ENCODE data around the gene ADGRA1. TPM values are rescaled to one million over a fixed set of nuclear protein-coding genes. Genes with fewer than 3 reads are reported as not detected.

The ADGRA1 gene
- total RNA-seq, 6 donors from 2014 or later = 0.30 to 1.0 (median 0.39) TPM; not detected in 1

DNA sequence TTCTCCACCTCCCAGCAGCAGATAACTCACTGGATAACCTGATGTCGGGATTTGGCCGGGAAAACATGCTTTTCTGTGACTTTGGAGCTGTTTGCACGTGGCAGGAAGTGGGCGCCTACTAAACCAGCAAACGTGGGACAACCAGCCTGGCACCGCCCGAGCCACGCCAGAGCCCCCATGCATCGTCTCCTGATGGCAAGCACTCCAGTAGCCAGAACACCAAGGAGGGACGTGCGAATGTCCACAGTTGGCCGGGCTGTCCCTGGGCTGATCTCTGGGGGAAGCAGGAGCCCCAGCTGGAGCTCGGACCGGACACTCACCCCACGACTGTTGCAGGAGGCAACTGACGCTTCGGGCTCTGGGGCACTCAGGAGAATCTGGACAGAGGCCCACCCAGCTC, 7.1 kb downstream of the ADGRA1 start:
- no peaks in the 10 kb centered on the region for H3K9me3 ChIP-seq
- no peaks in the 10 kb centered on the region for H3K4me1 ChIP-seq
- TF ChIP-seq CTCF (IDR thresholded peaks at IDR 0.05) (no peak), POLR2AphosphoS5 (IDR thresholded peaks at IDR 0.05) (no peak), EP300 (IDR thresholded peaks at IDR 0.05) (no peak), POLR2A (IDR thresholded peaks at IDR 0.05) (no peak)
- WGBS, 2 donors = 82% methylated on average over 17 of the region's 17 CpGs; no CpG with 5 or more reads in 1 of the 2 donors
- H3K27me3 ChIP-seq = no peaks in the 10 kb centered on the region
- ATAC-seq (ENCODE audit: low FRiP score in 2 of 2) = no peak
- H3K4me3 ChIP-seq = no peak overlapping the region
- no peak overlapping the region for H3K27ac ChIP-seq
- DNase-seq = peak in 1 of 2 donors; percentile 67
- no peaks in the 10 kb centered on the region for H3K36me3 ChIP-seq

- WGBS, 2 donors = 83 to 89% methylated on average over 13 to 16 of the region's 16 CpGs
- Histone ChIP-seq H3K4me3 (no peak overlapping the region), H3K27me3 (no peaks in the 10 kb centered on the region), H3K4me1 (peaks cover 0 to under 1% (median 0%) of the 10 kb centered on the region in 4 donors), H3K9me3 (no peaks in the 10 kb centered on the region), H3K36me3 (no peaks in the 10 kb centered on the region), H3K27ac (no peak overlapping the region)
- ATAC-seq (ENCODE audit: low FRiP score in 2 of 2) (no peak), DNase-seq (peak in 1 of 2 donors; percentile 75)
- no peak for TF ChIP-seq POLR2AphosphoS5 (IDR thresholded peaks at IDR 0.05)
- TF ChIP-seq EP300 (IDR thresholded peaks at IDR 0.05) = no peak
- no peak for TF ChIP-seq CTCF (IDR thresholded peaks at IDR 0.05)
- no peak for TF ChIP-seq POLR2A (IDR thresholded peaks at IDR 0.05)
Measured at GRCh38 chr10:133095586-133095985, 7.9 kb downstream of the ADGRA1 start.

DNA sequence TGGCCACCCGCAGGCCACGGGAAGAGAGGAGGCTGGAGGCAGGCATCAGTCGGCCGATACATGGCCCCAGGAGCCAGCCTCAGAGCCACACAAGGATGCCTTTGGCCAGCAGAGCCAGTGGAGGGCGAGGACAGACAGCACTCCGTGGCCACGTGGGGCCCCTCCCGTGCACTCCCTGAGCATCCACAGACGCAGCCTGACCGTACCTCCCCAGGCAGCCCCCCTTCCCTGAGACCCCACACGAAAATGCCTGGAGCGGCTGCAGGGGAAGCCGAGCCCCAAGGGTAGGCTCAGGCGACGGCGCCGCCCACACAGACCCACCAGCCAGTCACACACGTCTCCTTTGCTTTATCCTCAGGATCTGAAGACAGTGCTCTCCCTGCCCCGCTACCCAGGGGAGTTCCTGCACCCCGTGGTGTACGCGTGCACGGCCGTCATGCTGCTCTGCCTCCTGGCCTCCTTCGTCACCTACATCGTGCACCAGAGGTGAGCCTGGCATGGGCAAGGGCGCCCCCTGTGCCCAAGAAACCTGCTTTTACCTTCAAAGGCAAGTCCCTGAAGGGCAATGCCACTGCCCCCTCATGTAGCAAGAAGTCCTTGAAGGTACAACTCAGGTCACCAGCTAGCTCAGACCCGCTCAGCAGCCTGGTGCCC, 9.0 kb downstream of the ADGRA1 start:
- H3K4me1 ChIP-seq = peaks cover 0 to 4% (median 0%) of the 10 kb centered on the region in 4 donors
- ATAC-seq (ENCODE audit: low FRiP score in 2 of 2) = no peak
- H3K27me3 ChIP-seq = no peaks in the 10 kb centered on the region
- no peak overlapping the region for H3K27ac ChIP-seq
- H3K9me3 ChIP-seq = no peaks in the 10 kb centered on the region
- DNase-seq = peak in 1 of 2 donors; percentile 76
- H3K4me3 ChIP-seq = no peak overlapping the region
- no peaks in the 10 kb centered on the region for H3K36me3 ChIP-seq
- WGBS, 2 donors = 64% methylated on average over 26 of the region's 28 CpGs; no CpG with 5 or more reads in 1 of the 2 donors
- TF ChIP-seq POLR2AphosphoS5 (IDR thresholded peaks at IDR 0.05) (no peak), EP300 (IDR thresholded peaks at IDR 0.05) (no peak), POLR2A (IDR thresholded peaks at IDR 0.05) (no peak), CTCF (IDR thresholded peaks at IDR 0.05) (peak in 1 of 6 experiments; percentile 20)

DNA sequence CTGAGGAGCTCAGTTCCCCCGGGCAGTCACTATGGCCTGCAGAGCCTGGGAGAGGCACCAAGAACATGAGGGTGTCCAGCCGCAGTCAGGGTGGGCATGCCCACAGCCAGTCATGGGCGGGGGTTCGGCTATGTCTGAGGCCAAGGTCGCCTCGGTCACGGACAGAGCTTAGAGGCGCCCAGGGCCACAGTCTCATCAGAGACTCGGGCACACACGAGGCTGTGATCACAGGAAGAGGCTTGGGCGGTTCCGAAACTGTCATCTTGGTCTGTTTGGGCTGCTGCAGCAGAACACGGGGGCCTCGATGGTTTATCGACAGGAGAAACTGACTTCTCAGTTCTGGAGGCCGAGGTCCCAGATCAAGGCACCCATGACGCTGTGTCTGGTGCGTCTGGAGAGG, 9.7 kb downstream of the ADGRA1 start:
- no peaks in the 10 kb centered on the region for H3K9me3 ChIP-seq
- peaks cover 0 to 4% (median 0%) of the 10 kb centered on the region in 4 donors for H3K4me1 ChIP-seq
- ATAC-seq (ENCODE audit: low FRiP score in 2 of 2) = no peak
- WGBS, 2 donors = 78 to 89% methylated on average over 6 to 18 of the region's 18 CpGs
- no peaks in the 10 kb centered on the region for H3K36me3 ChIP-seq
- TF ChIP-seq EP300 (IDR thresholded peaks at IDR 0.05) (no peak), POLR2A (IDR thresholded peaks at IDR 0.05) (no peak), POLR2AphosphoS5 (IDR thresholded peaks at IDR 0.05) (no peak), CTCF (IDR thresholded peaks at IDR 0.05) (no peak)
- H3K4me3 ChIP-seq = no peak overlapping the region
- H3K27ac ChIP-seq = no peak overlapping the region
- peak in 1 of 2 donors; percentile 44 for DNase-seq
- H3K27me3 ChIP-seq = peaks cover 0 to 3% (median 0%) of the 10 kb centered on the region in 4 donors

GRCh38 chr10:133097961-133098360, 10.2 kb downstream of the ADGRA1 start:
- peaks cover 0 to 3% (median 0%) of the 10 kb centered on the region in 4 donors for H3K27me3 ChIP-seq
- ATAC-seq (ENCODE audit: low FRiP score in 2 of 2) (no peak), DNase-seq (peak in 1 of 2 donors; percentile 56)
- WGBS, 2 donors = 85% methylated on average over 5 to 11 of the region's 11 CpGs
- no peaks in the 10 kb centered on the region for H3K36me3 ChIP-seq
- no peak overlapping the region for H3K27ac ChIP-seq
- no peaks in the 10 kb centered on the region for H3K9me3 ChIP-seq
- no peak for TF ChIP-seq POLR2A (IDR thresholded peaks at IDR 0.05)
- TF ChIP-seq POLR2AphosphoS5 (IDR thresholded peaks at IDR 0.05) = no peak
- no peak for TF ChIP-seq CTCF (IDR thresholded peaks at IDR 0.05)
- TF ChIP-seq EP300 (IDR thresholded peaks at IDR 0.05) = no peak
- H3K4me3 ChIP-seq = no peak overlapping the region
- H3K4me1 ChIP-seq = peaks cover 0 to 4% (median 0%) of the 10 kb centered on the region in 4 donors
